ENCODE data around the gene ATXN1.
"Not testable (repeated sequence)": the region's sequence is repeated elsewhere in the genome, so short reads cannot be mapped to it uniquely, and the experiment has no call there.

ATXN1 gene

GRCh38 chr6:16408766-16409165 lies 352.5 kb downstream of the ATXN1 start:
- H3K4me3 ChIP-seq (ENCODE audit: low read length, poor library complexity, severe bottlenecking): no peak overlapping the region
- no peak for TF ChIP-seq EZH2phosphoT487 (IDR thresholded peaks at IDR 0.05; ENCODE audit: borderline replicate concordance)
- TF ChIP-seq CTCF (conservative IDR thresholded peaks at IDR 0.05; ENCODE audit: low read length): no peak
- no peaks in the 10 kb centered on the region for H3K9me2 ChIP-seq (replicated peaks; ENCODE audit: low read depth, low read length)
- H3K4me2 ChIP-seq (ENCODE audit: low read depth, low read length, poor library complexity, severe bottlenecking): no peak overlapping the region
- H3K36me3 ChIP-seq (ENCODE audit: insufficient read depth, low read length): no peaks in the 10 kb centered on the region; the same call in 1 of the 2 replicates
- H4K20me1 ChIP-seq (ENCODE audit: insufficient read depth, low read length, poor library complexity, severe bottlenecking): no peaks in the 10 kb centered on the region
- no peak overlapping the region for H3K9ac ChIP-seq (ENCODE audit: low read depth, low read length, poor library complexity, severe bottlenecking)
- H3F3A ChIP-seq (ENCODE audit: low read depth): no peaks in the 10 kb centered on the region
- no peaks in the 10 kb centered on the region for H3K9me3 ChIP-seq (ENCODE audit: insufficient read depth, low read depth, low read length)
- no peaks in the 10 kb centered on the region for H3K27me3 ChIP-seq (ENCODE audit: insufficient read depth, low read length, poor library complexity, severe bottlenecking)
- no peak overlapping the region for H2AFZ ChIP-seq (ENCODE audit: low read length)
- H3K4me1 ChIP-seq (ENCODE audit: insufficient read depth, low read length, poor library complexity, severe bottlenecking): peaks cover 19% of the 10 kb centered on the region
- no peaks in the 10 kb centered on the region for H3K79me2 ChIP-seq (ENCODE audit: insufficient read depth, low read length)

- H3K4me1 ChIP-seq (ENCODE audit: insufficient read depth, low read length, poor library complexity, severe bottlenecking): peaks cover 19% of the 10 kb centered on the region
- no peak overlapping the region for H3K9ac ChIP-seq (ENCODE audit: low read depth, low read length, poor library complexity, severe bottlenecking)
- H3K9me2 ChIP-seq (replicated peaks; ENCODE audit: low read depth, low read length): no peaks in the 10 kb centered on the region
- H3K9me3 ChIP-seq (ENCODE audit: insufficient read depth, low read depth, low read length): no peaks in the 10 kb centered on the region
- H4K20me1 ChIP-seq (ENCODE audit: insufficient read depth, low read length, poor library complexity, severe bottlenecking): no peaks in the 10 kb centered on the region
- no peak overlapping the region for H2AFZ ChIP-seq (ENCODE audit: low read length)
- H3K4me2 ChIP-seq (ENCODE audit: low read depth, low read length, poor library complexity, severe bottlenecking): no peak overlapping the region
- H3K36me3 ChIP-seq (ENCODE audit: insufficient read depth, low read length): no peaks in the 10 kb centered on the region; the same call in 1 of the 2 replicates
- no peaks in the 10 kb centered on the region for H3F3A ChIP-seq (ENCODE audit: low read depth)
- no peak overlapping the region for H3K4me3 ChIP-seq (ENCODE audit: low read length, poor library complexity, severe bottlenecking)
- H3K27me3 ChIP-seq (ENCODE audit: insufficient read depth, low read length, poor library complexity, severe bottlenecking): no peaks in the 10 kb centered on the region
- no peaks in the 10 kb centered on the region for H3K79me2 ChIP-seq (ENCODE audit: insufficient read depth, low read length)
- TF ChIP-seq EZH2phosphoT487 (IDR thresholded peaks at IDR 0.05; ENCODE audit: borderline replicate concordance): no peak
These were observed 354.3 kb downstream of the ATXN1 start for GRCh38 chr6:16406966-16407365.

- H4K20me1 ChIP-seq (ENCODE audit: insufficient read depth, low read length, poor library complexity, severe bottlenecking); H3K4me2 ChIP-seq (ENCODE audit: low read depth, low read length, poor library complexity, severe bottlenecking); H2AFZ ChIP-seq (ENCODE audit: low read length); H3F3A ChIP-seq (ENCODE audit: low read depth); H3K9me3 ChIP-seq (ENCODE audit: insufficient read depth, low read depth, low read length); H3K27me3 ChIP-seq (ENCODE audit: insufficient read depth, low read length, poor library complexity, severe bottlenecking); H3K4me3 ChIP-seq (ENCODE audit: low read length, poor library complexity, severe bottlenecking); H3K36me3 ChIP-seq (ENCODE audit: insufficient read depth, low read length); H3K9ac ChIP-seq (ENCODE audit: low read depth, low read length, poor library complexity, severe bottlenecking); H3K9me2 ChIP-seq (replicated peaks; ENCODE audit: low read depth, low read length); H3K79me2 ChIP-seq (ENCODE audit: insufficient read depth, low read length): not testable (repeated sequence)
- H3K4me1 ChIP-seq (ENCODE audit: insufficient read depth, low read length, poor library complexity, severe bottlenecking): peaks cover 19% of the 10 kb centered on the region
These were observed 354.7 kb downstream of the ATXN1 start for GRCh38 chr6:16406538-16406937.

- H2AFZ ChIP-seq (ENCODE audit: low read length): no peak overlapping the region
- H3K36me3 ChIP-seq (ENCODE audit: insufficient read depth, low read length): no peaks in the 10 kb centered on the region; the same call in 1 of the 2 replicates
- TF ChIP-seq EZH2phosphoT487 (IDR thresholded peaks at IDR 0.05; ENCODE audit: borderline replicate concordance) (no peak), CTCF (conservative IDR thresholded peaks at IDR 0.05; ENCODE audit: low read length) (no peak)
These were observed 355.9 kb downstream of the ATXN1 start for GRCh38 chr6:16405375-16405774.

More at GRCh38 chr6:16405375-16405774, 355.9 kb downstream of the ATXN1 start:
- Histone ChIP-seq H3K9me2 (replicated peaks; ENCODE audit: low read depth, low read length) (no peaks in the 10 kb centered on the region), H3K9ac (ENCODE audit: low read depth, low read length, poor library complexity, severe bottlenecking) (no peak overlapping the region), H3K9me3 (ENCODE audit: insufficient read depth, low read depth, low read length) (no peaks in the 10 kb centered on the region), H3K27me3 (ENCODE audit: insufficient read depth, low read length, poor library complexity, severe bottlenecking) (no peaks in the 10 kb centered on the region), H4K20me1 (ENCODE audit: insufficient read depth, low read length, poor library complexity, severe bottlenecking) (no peaks in the 10 kb centered on the region), H3F3A (ENCODE audit: low read depth) (no peaks in the 10 kb centered on the region), H3K4me2 (ENCODE audit: low read depth, low read length, poor library complexity, severe bottlenecking) (no peak overlapping the region), H3K4me3 (ENCODE audit: low read length, poor library complexity, severe bottlenecking) (no peak overlapping the region), H3K79me2 (ENCODE audit: insufficient read depth, low read length) (no peaks in the 10 kb centered on the region), H3K4me1 (ENCODE audit: insufficient read depth, low read length, poor library complexity, severe bottlenecking) (peaks cover 19% of the 10 kb centered on the region)

Measured in Loucy (cell line).